DND-41 (cell line): ENCODE data around the gene DIS3L2.

Experiments used
- CTCF ChIP-seq: IDR thresholded peaks from 2 replicates; pipeline ENCODE4 v1.5.1; 2012; ENCODE audit warnings: borderline replicate concordance, low read length, moderate library complexity, mild to moderate bottlenecking; ENCODE audit not compliant: poor library complexity, severe bottlenecking; ENCODE audit errors: extremely low read depth
- EZH2 ChIP-seq: IDR thresholded peaks from 3 replicates; pipeline ENCODE4 v1.6.1; 2012; ENCODE audit warnings: borderline replicate concordance, low read depth, mild to moderate bottlenecking, moderate library complexity, low read length, inconsistent platforms; ENCODE audit not compliant: severe bottlenecking

- TF ChIP-seq CTCF (no peak), EZH2 (no peak)
These were observed 61.2 kb downstream of the DIS3L2 start for GRCh38 chr2:232022718-232023117.
